Liver (tissue), 9 donors: ENCODE measurements around the gene RNF8. TPM values are rescaled to one million over a fixed set of nuclear protein-coding genes. Genes with fewer than 3 reads are reported as not detected.
"Not testable (repeated sequence)": the region's sequence is repeated elsewhere in the genome, so short reads cannot be mapped to it uniquely, and the experiment has no call there.

Source experiments
- DNase-seq: peaks from one replicate; pipeline ENCODE4 v3.0.0-alpha.2; 2017; ENCODE audit warnings: low spot score
- H3K27ac ChIP-seq, 2 donors: one replicate each; pipeline ENCODE4 v1.7.0; 2013; ENCODE audit warnings: inconsistent platforms in 2 of 2, low read length in 2 of 2, control low read depth in 1 of 2, low read depth in 1 of 2, mild to moderate bottlenecking in 1 of 2
- H3K27me3 ChIP-seq, 4 donors: one replicate each; pipeline versions ENCODE4 v1.6.1 to v1.7.0; 2013; ENCODE audit warnings: low read length in 3 of 4, inconsistent platforms in 1 of 4, mild to moderate bottlenecking in 1 of 4, moderate library complexity in 1 of 4; ENCODE audit not compliant: control insufficient read depth in 4 of 4, insufficient read depth in 4 of 4
- H3K36me3 ChIP-seq, 4 donors: one replicate each; pipeline versions ENCODE4 v1.6.1 to v1.7.0; 2013; ENCODE audit warnings: low read length in 3 of 4, mild to moderate bottlenecking in 3 of 4, low read depth in 1 of 4, moderate library complexity in 1 of 4; ENCODE audit not compliant: control insufficient read depth in 4 of 4, insufficient read depth in 3 of 4
- H3K4me1 ChIP-seq, 4 donors: one replicate each; pipeline versions ENCODE4 v1.6.1 to v1.7.0; 2013; ENCODE audit warnings: low read length in 3 of 4, mild to moderate bottlenecking in 3 of 4, moderate library complexity in 1 of 4; ENCODE audit not compliant: control insufficient read depth in 4 of 4, insufficient read depth in 4 of 4
- H3K4me3 ChIP-seq, 3 donors: one replicate each; pipeline versions ENCODE4 v1.6.1 to v1.7.0; 2013; ENCODE audit warnings: low read length in 3 of 3, control low read depth in 1 of 3, low read depth in 1 of 3, mild to moderate bottlenecking in 1 of 3
- H3K9ac ChIP-seq, 2 donors: one replicate each; pipeline ENCODE4 v1.7.0; 2013; ENCODE audit warnings: low read length in 2 of 2, mild to moderate bottlenecking in 2 of 2, moderate library complexity in 2 of 2, control low read depth in 1 of 2, low read depth in 1 of 2
- H3K9me3 ChIP-seq, 4 donors: one replicate each; pipeline versions ENCODE4 v1.6.1 to v1.7.0; 2013; ENCODE audit warnings: low read length in 3 of 4; ENCODE audit not compliant: control insufficient read depth in 4 of 4
- EGR1 ChIP-seq, 2 donors: IDR thresholded peaks; 2 replicates each; pipeline ENCODE4 v1.6.1; 2016 to 2018; ENCODE audit warnings: antibody characterized with exemption in 2 of 2, low read depth in 2 of 2
- FOXA2 ChIP-seq: IDR thresholded peaks from 2 replicates; pipeline ENCODE4 v1.6.1; 2016; ENCODE audit warnings: antibody characterized with exemption
- GABPA ChIP-seq, 2 donors: IDR thresholded peaks in 1 of 2; conservative IDR thresholded peaks in 1 of 2; 2 replicates each; pipeline ENCODE4 v1.6.1; 2016; ENCODE audit warnings: antibody characterized with exemption in 2 of 2, mild to moderate bottlenecking in 1 of 2, moderate library complexity in 1 of 2
- JUND ChIP-seq, 2 donors: IDR thresholded peaks; 2 replicates each; pipeline ENCODE4 v1.6.1; 2016; ENCODE audit warnings: antibody characterized with exemption in 2 of 2
- NR2F2 ChIP-seq: IDR thresholded peaks from 2 replicates; pipeline ENCODE4 v1.6.1; 2016; ENCODE audit warnings: antibody characterized with exemption
- RAD21 ChIP-seq, 2 donors: IDR thresholded peaks; 2 replicates each; pipeline ENCODE4 v1.6.1; 2016; ENCODE audit warnings: antibody characterized with exemption in 2 of 2, mild to moderate bottlenecking in 2 of 2
- SP1 ChIP-seq: IDR thresholded peaks from 2 replicates; pipeline ENCODE4 v1.6.1; 2018; ENCODE audit warnings: antibody characterized with exemption, mild to moderate bottlenecking
- TAF1 ChIP-seq: conservative IDR thresholded peaks from 2 replicates; pipeline ENCODE4 v1.6.1; 2016; ENCODE audit warnings: antibody characterized with exemption, mild to moderate bottlenecking
- YY1 ChIP-seq: IDR thresholded peaks from 2 replicates; pipeline ENCODE4 v1.6.1; 2016; ENCODE audit warnings: antibody characterized with exemption, mild to moderate bottlenecking
- ZBTB33 ChIP-seq: IDR thresholded peaks from 2 replicates; pipeline ENCODE4 v1.6.1; 2016; ENCODE audit warnings: antibody characterized with exemption
- WGBS: extraction: QIAGEN DNeasy Blood & Tissue Kit; methylation state at CpG from one replicate; pipeline ENCODE4 v1.1.7; 2013; 5-methylcytosine and 5-hydroxymethylcytosine counted together
- polyA plus RNA-seq, 2 donors: library from polyadenylated mRNA; stranded (reverse) in 1 of 2; unstranded in 1 of 2; fragments of 200-250 nt in 1 of 2; fragments of >200 nt in 1 of 2; fragmentation: Nextera tagmentation in 1 of 2; extraction: Ambion mirVana in 1 of 2; gene quantifications; one replicate each; pipeline versions ENCODE4 v1.2.1 to v1.2.3, GENCODE V29; 2013 to 2015
- total RNA-seq, 2 donors: library from RNA; depleted of rRNA; stranded (reverse); fragments of >200 nt; gene quantifications; one replicate each; pipeline ENCODE4 v1.2.3, GENCODE V29; 2014
- TF ChIP-seq, protein P1 (sequence below): IDR thresholded peaks from 2 replicates; pipeline ENCODE4 v1.6.1; 2016; ENCODE audit warnings: antibody characterized with exemption
- TF ChIP-seq, protein P2 (sequence below): IDR thresholded peaks from 2 replicates; pipeline ENCODE4 v1.6.1; 2016; ENCODE audit warnings: antibody characterized with exemption
- TF ChIP-seq, protein P3 (sequence below): fragments of 150-350 bp; IDR thresholded peaks from 2 replicates; pipeline ENCODE4 v1.5.1; 2017; ENCODE audit warnings: improper control_type of control experiment, low read depth, low read length; ENCODE audit not compliant: missing input control
- donor health status: healthy.
- donor health status: healthy.
- donor health status: healthy.
- donor health status: healthy.
- donor health status: healthy.

The RNF8 gene
- total and polyA plus RNA-seq, 4 donors: 6.1 to 9.9 (median 7.5) TPM

DNA sequence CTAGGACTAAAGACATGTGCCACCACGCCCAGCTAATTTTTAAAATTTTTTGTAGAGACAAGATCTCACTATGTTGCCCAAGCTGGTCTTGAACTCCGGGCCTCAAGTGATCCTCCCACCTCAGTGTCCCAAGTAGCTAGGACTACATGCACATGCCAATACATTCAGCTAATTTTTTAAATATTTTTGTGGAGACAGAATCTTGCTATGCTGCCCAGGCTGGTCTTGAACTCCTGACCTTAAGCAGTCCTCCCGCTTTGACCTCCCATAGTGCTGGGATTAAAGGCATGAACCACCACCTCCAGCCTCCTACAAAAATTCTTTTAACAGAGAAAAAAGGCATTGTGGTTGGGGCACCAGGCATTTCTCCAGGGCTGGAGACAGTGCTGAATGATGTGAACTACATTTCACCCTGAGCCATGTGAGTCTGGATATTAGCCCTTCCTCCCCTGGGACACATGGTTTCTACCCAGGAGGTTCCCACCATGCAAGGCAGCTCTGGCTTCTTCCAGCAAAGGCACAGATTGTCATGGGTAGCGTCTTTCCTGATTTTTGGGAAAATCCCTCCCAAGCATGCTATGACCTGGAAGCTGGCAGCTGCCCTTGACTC, 42.9 kb downstream of the RNF8 start:
- TF ChIP-seq GABPA (IDR thresholded peaks at IDR 0.05 in 1 of 2, conservative IDR thresholded peaks at IDR 0.05 in 1 of 2) (no peak), ZBTB33 (no peak), YY1 (no peak)
- no peak for DNase-seq
- Histone ChIP-seq H3K4me1 (peaks cover 0 to 11% (median 4%) of the 10 kb centered on the region in 4 donors), H3K9ac (no peak overlapping the region), H3K36me3 (no peaks in the 10 kb centered on the region), H3K27ac (no peak overlapping the region), H3K4me3 (no peak overlapping the region), H3K27me3 (no peaks in the 10 kb centered on the region), H3K9me3 (no peaks in the 10 kb centered on the region)
- 88% methylated on average over 4 of the region's 4 CpGs for WGBS

DNA sequence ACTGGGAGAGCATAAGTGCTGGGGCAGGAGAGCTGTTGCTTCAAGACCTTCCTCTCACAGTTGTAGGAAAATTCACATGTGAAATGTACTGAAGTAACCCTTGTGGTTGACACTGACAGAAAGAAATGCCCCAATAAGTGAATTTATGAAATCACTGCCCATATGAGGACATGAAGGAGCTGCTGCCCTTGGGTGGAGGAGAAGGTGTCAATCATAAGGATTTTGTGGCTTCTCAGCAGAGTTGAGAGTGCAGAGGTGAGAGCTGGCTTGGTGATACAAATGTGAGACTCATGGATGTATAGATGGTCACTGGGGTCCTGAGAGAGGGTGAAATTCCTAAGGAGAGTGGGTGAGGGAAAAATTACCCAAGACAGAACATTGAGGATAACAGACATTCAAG, 45.3 kb downstream of the RNF8 start:
- DNase-seq: no peak
- no peak overlapping the region for H3K4me3 ChIP-seq
- H3K27ac ChIP-seq: no peak overlapping the region
- no peak overlapping the region for H3K9ac ChIP-seq
- H3K4me1 ChIP-seq: no peaks in the 10 kb centered on the region
- TF ChIP-seq TAF1 (no peak), RAD21 (IDR thresholded peaks at IDR 0.05) (no peak), JUND (IDR thresholded peaks at IDR 0.05) (no peak), FOXA2 (no peak), SP1 (no peak), EGR1 (IDR thresholded peaks at IDR 0.05; ENCODE audit: low read depth in 2 of 2) (no peak)
- TF ChIP-seq, protein P1, sequence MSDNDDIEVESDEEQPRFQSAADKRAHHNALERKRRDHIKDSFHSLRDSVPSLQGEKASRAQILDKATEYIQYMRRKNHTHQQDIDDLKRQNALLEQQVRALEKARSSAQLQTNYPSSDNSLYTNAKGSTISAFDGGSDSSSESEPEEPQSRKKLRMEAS: no peak
- TF ChIP-seq, protein P2, sequence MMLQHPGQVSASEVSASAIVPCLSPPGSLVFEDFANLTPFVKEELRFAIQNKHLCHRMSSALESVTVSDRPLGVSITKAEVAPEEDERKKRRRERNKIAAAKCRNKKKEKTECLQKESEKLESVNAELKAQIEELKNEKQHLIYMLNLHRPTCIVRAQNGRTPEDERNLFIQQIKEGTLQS: no peak
- no peaks in the 10 kb centered on the region for H3K27me3 ChIP-seq
- H3K9me3 ChIP-seq: no peaks in the 10 kb centered on the region
- no peaks in the 10 kb centered on the region for H3K36me3 ChIP-seq

GRCh38 chr6:37399795-37400490, 46.2 kb downstream of the RNF8 start:
- H3K4me1 ChIP-seq: no peaks in the 10 kb centered on the region
- H3K27ac ChIP-seq: no peak overlapping the region
- H3K4me3 ChIP-seq: no peak overlapping the region
- no peaks in the 10 kb centered on the region for H3K27me3 ChIP-seq
- no peak for DNase-seq
- H3K9ac ChIP-seq: no peak overlapping the region
- WGBS: 60% methylated on average over 4 of the region's 4 CpGs
- TF ChIP-seq, protein P3, sequence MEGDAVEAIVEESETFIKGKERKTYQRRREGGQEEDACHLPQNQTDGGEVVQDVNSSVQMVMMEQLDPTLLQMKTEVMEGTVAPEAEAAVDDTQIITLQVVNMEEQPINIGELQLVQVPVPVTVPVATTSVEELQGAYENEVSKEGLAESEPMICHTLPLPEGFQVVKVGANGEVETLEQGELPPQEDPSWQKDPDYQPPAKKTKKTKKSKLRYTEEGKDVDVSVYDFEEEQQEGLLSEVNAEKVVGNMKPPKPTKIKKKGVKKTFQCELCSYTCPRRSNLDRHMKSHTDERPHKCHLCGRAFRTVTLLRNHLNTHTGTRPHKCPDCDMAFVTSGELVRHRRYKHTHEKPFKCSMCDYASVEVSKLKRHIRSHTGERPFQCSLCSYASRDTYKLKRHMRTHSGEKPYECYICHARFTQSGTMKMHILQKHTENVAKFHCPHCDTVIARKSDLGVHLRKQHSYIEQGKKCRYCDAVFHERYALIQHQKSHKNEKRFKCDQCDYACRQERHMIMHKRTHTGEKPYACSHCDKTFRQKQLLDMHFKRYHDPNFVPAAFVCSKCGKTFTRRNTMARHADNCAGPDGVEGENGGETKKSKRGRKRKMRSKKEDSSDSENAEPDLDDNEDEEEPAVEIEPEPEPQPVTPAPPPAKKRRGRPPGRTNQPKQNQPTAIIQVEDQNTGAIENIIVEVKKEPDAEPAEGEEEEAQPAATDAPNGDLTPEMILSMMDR: no peak
- TF ChIP-seq EGR1 (IDR thresholded peaks at IDR 0.05; ENCODE audit: low read depth in 2 of 2) (no peak), SP1 (no peak), NR2F2 (no peak)
- no peaks in the 10 kb centered on the region for H3K9me3 ChIP-seq
- no peaks in the 10 kb centered on the region for H3K36me3 ChIP-seq

- not testable (repeated sequence) for H3K27me3 ChIP-seq, H3K9me3 ChIP-seq, H3K4me3 ChIP-seq, H3K27ac ChIP-seq, H3K4me1 ChIP-seq, DNase-seq, H3K36me3 ChIP-seq, H3K9ac ChIP-seq
Observed at GRCh38 chr6:37401658-37402057, 47.9 kb downstream of the RNF8 start.
